ENCODE data around the gene EML6.

- TF ChIP-seq CTCF (IDR thresholded peaks at IDR 0.05) (no peak), POLR2AphosphoS5 (IDR thresholded peaks at IDR 0.05) (no peak), EP300 (IDR thresholded peaks at IDR 0.05) (no peak), POLR2A (IDR thresholded peaks at IDR 0.05) (no peak)
Measured at GRCh38 chr2:54940723-54941122, 217.3 kb downstream of the EML6 start.

Data from upper lobe of left lung (tissue), 4 donors.